ENCODE results near the gene BLVRB.
"Not testable (repeated sequence)": the region's sequence is repeated elsewhere in the genome, so short reads cannot be mapped to it uniquely, and the experiment has no call there.

BLVRB gene

GRCh38 chr19:40414542-40415535, 50.7 kb downstream of the BLVRB start:
- no peak for DNase-seq (ENCODE audit: extremely low read depth, low read depth)
- no peak for TF ChIP-seq CTCF (IDR thresholded peaks at IDR 0.05; ENCODE audit: low read depth, low read length)

GRCh38 chr19:40413291-40413845, 52.2 kb downstream of the BLVRB start, which contains the start of gene PRX:
Gene PRX (minus strand): TSS chr19:40413378. CDS start chr19:40407932, 5,446 bp downstream.
- no peak for DNase-seq (ENCODE audit: extremely low read depth, low read depth)
- no peak for TF ChIP-seq CTCF (IDR thresholded peaks at IDR 0.05; ENCODE audit: low read depth, low read length)

- no peak for TF ChIP-seq CTCF (IDR thresholded peaks at IDR 0.05; ENCODE audit: low read depth, low read length)
- DNase-seq (ENCODE audit: extremely low read depth, low read depth) = no peak
These were observed 52.7 kb downstream of the BLVRB start for GRCh38 chr19:40412866-40413265.

GRCh38 chr19:40411958-40412499, 53.5 kb downstream of the BLVRB start:
- no peak for TF ChIP-seq CTCF (IDR thresholded peaks at IDR 0.05; ENCODE audit: low read depth, low read length)

GRCh38 chr19:40411125-40411842, 54.3 kb downstream of the BLVRB start:
- no peak for DNase-seq (ENCODE audit: extremely low read depth, low read depth)
- TF ChIP-seq CTCF (IDR thresholded peaks at IDR 0.05; ENCODE audit: low read depth, low read length) = no peak

More at GRCh38 chr19:40411958-40412499, 53.5 kb downstream of the BLVRB start:
- no peak for DNase-seq (ENCODE audit: extremely low read depth, low read depth)

GRCh38 chr19:40410030-40410389, 55.5 kb downstream of the BLVRB start:
- DNase-seq (ENCODE audit: extremely low read depth, low read depth) = no peak
- no peak for TF ChIP-seq CTCF (IDR thresholded peaks at IDR 0.05; ENCODE audit: low read depth, low read length)

- DNase-seq (ENCODE audit: extremely low read depth, low read depth) = not testable (repeated sequence)
These were observed 57.0 kb downstream of the BLVRB start for GRCh38 chr19:40408598-40408925.

Measured in AG09319 (cell line).